GM12875 (cell line): Measurements from ENCODE around the gene TP53.

ENCODE experiments used
- H3K4me3 ChIP-seq: one replicate; pipeline ENCODE4 v1.5.1; 2011; ENCODE audit warnings: low read depth, low read length, control low read depth
- TF ChIP-seq, protein P1 (sequence below): IDR thresholded peaks from 2 replicates; pipeline ENCODE4 v1.5.1; 2011; ENCODE audit warnings: low read depth, mild to moderate bottlenecking, control low read depth, inconsistent platforms, low read length, moderate library complexity, borderline replicate concordance; ENCODE audit not compliant: insufficient read depth

Gene TP53

DNA sequence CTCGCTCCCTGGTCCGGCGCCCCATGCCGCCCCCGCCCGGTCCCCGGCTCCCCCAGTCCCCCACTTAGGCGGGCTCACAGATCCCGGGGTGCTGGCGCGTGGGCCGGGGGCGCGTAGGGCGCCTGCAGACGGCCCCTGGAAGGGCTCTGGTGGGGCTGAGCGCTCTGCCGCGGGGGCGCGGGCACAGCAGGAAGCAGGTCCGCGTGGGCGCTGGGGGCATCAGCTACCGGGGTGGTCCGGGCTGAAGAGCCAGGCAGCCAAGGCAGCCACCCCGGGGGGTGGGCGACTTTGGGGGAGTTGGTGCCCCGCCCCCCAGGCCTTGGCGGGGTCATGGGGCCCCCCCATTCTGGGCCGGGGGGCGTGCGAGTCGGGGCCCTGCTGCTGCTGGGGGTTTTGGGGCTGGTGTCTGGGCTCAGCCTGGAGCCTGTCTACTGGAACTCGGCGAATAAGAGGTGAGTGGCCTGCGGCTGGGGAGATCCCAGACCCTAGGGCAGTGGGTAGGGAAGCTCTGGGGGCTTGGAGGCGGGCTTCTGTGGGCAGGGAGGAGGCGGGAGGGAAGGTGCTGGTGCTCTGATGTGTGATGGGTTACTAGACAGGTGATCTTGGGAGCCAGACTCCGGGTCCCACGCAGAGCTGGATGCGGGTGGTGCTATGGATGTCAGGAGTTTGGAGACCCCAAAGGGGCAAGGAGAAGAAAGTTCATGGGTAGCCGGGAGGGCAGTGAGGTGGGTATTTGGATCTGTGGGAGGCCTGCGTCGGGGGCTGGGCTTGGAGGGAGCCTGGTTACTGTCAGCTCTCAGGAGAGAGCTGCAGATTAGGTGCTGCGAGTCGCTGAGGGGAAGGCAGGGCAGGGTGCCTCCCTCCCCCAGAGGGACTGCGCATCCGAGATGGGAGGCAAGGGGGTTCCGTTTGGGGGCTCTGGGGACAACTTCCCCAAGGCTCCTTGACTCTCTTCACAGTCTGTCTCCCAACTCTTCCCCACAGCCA lies 18.3 kb upstream of the TP53 start:
- TF ChIP-seq, protein P1, sequence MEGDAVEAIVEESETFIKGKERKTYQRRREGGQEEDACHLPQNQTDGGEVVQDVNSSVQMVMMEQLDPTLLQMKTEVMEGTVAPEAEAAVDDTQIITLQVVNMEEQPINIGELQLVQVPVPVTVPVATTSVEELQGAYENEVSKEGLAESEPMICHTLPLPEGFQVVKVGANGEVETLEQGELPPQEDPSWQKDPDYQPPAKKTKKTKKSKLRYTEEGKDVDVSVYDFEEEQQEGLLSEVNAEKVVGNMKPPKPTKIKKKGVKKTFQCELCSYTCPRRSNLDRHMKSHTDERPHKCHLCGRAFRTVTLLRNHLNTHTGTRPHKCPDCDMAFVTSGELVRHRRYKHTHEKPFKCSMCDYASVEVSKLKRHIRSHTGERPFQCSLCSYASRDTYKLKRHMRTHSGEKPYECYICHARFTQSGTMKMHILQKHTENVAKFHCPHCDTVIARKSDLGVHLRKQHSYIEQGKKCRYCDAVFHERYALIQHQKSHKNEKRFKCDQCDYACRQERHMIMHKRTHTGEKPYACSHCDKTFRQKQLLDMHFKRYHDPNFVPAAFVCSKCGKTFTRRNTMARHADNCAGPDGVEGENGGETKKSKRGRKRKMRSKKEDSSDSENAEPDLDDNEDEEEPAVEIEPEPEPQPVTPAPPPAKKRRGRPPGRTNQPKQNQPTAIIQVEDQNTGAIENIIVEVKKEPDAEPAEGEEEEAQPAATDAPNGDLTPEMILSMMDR = no peak
- H3K4me3 ChIP-seq = no peak overlapping the region

DNA sequence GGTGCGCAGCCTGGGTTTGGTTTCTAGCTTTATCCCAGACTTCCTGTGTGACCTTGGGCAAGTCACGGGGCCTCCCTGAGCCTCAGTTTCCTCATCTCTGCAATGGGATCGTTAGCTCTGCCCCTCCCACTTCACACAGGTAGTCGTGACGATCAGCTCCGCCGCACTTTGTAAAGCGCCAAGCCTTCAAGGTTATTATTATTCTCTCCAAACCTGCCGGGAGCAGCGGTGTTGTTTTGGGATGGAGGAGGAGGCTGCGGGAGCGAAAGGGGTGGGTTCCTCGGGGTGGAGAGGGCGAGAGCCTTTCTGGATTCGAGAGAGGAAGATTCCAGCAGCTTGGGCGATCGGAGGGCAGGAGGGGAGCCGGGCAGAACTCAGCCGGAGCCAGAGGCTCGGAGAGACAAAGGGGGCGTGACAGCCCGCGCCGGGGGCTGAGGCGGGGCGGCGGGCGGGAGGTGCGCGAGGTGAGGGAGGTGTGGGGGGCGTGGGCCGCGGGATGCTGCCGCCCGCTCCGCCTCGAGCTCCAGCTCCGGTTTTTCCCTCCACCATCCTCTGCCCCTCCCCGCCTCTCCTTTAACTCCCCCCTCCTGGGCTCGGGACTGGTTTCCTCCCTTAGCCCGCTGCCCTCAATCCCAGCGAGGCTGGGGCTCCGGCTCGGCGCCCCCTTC lies 17.4 kb upstream of the TP53 start, which contains the start of gene EFNB3:
TSS of gene EFNB3 (plus strand) at position 602 of the 668 bp plus-strand sequence. CDS start 397 bp downstream, outside the sequence.
- TF ChIP-seq, protein P1 = no peak
- H3K4me3 ChIP-seq = no peak within 1 kb of the TSS

DNA sequence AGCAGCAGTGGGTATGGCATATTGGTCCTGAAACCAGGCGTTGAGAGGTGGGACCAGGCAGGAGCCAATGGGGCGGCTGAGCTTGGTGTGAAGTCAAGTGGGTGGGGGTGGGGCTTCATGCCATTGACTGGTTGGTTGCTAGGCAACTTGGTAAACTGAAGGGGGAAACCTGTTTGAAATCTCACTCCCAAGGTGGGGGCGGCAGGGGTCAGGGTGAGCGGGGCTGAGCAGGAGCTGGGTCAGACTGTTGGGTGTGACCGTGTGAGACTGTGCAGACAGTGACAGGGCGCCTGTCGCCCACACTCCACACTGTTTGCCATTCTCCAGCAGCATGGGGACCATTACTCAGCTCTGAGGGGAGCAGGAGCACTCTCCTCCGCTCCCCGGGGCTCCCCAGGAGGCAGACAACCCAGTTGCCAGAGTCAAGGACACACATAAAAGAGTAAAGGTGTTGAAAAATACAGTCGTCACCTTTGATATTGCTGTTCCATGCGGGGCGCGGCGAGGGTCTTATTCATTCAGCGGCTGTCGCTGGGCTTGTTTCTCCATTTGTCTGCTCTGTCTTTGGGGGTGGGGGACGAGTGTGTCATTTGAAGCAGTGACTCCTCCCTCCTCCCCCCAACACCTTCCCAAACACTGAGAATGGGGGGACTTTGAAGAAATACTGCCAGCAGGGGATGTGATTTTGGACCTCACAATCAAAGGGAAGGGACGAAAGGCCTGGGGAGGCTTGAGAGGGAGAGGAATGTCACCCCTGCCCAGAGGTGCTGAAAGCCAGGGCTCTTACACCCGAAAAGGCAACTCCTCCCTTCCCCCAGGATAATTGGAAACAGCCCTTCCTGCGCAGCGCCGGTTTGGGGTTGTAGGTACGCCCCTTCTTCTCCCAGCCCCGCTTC lies 16.5 kb upstream of the TP53 start:
- TF ChIP-seq, protein P1 = no peak
- no peak overlapping the region for H3K4me3 ChIP-seq

DNA sequence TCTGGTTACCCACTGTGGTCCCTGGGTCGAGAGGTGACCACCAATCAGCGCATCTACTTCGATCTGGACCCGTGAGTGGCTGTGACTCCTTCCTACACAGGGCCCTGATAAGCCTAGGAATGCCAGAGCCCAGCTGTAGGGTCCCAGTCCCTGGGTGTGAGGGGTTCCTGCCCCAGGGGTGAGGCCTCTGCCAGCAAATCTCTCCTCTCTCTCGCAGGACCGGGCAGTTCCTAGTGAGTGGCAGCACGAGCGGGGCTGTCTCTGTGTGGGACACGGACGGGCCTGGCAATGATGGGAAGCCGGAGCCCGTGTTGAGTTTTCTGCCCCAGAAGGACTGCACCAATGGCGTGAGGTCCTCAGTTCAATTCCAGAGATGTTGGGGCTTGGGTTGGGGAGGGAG lies 15.5 kb upstream of the TP53 start:
- no peak overlapping the region for H3K4me3 ChIP-seq
- TF ChIP-seq, protein P1 = no peak

DNA sequence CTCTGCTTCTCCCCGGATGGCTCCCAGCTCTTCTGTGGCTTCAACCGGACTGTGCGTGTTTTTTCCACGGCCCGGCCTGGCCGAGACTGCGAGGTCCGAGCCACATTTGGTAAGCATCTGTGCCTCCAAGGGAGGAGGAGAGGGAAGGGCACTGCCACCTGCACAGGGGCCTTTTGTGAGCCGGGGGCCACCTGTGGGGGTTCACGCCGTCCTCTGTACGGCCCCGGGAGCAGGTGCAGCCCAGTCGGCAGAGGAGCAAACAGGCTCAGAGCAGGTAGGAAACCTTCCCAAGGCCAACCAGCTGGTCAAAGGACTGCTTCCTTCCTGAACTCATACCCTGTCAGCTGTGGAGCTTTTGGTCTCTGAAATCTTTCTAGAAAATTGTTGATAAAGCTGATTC lies 14.4 kb upstream of the TP53 start:
- TF ChIP-seq, protein P1 = no peak
- no peak overlapping the region for H3K4me3 ChIP-seq

DNA sequence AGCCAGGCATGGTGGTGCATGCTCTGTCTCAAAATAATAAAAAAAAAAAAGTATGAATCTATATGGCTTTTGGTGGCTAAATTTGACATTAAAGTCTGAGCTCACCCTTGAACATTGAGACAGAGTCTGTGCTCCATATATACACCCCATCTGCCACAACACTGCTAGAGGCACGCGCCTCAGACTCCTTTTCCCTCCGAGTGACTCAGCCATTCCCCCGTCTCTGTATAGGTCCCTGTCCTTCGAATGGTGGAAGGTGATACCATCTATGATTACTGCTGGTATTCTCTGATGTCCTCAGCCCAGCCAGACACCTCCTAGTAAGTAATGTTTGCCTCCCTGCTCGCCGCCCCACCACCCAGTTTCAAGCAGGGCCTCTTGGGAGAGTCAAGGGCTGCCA lies 13.2 kb upstream of the TP53 start:
- TF ChIP-seq, protein P1 = no peak
- H3K4me3 ChIP-seq = no peak overlapping the region
